Liver (tissue), 9 donors: ENCODE measurements around the gene LAMTOR1. TPM values are rescaled to one million over a fixed set of nuclear protein-coding genes. Genes with fewer than 3 reads are reported as not detected.

Source experiments
- DNase-seq: peaks from one replicate; pipeline ENCODE4 v3.0.0-alpha.2; 2017; ENCODE audit warnings: low spot score
- H3K27ac ChIP-seq, 2 donors: one replicate each; pipeline ENCODE4 v1.7.0; 2013; ENCODE audit warnings: inconsistent platforms in 2 of 2, low read length in 2 of 2, control low read depth in 1 of 2, low read depth in 1 of 2, mild to moderate bottlenecking in 1 of 2
- H3K27me3 ChIP-seq, 4 donors: one replicate each; pipeline versions ENCODE4 v1.6.1 to v1.7.0; 2013; ENCODE audit warnings: low read length in 3 of 4, inconsistent platforms in 1 of 4, mild to moderate bottlenecking in 1 of 4, moderate library complexity in 1 of 4; ENCODE audit not compliant: control insufficient read depth in 4 of 4, insufficient read depth in 4 of 4
- H3K36me3 ChIP-seq, 4 donors: one replicate each; pipeline versions ENCODE4 v1.6.1 to v1.7.0; 2013; ENCODE audit warnings: low read length in 3 of 4, mild to moderate bottlenecking in 3 of 4, low read depth in 1 of 4, moderate library complexity in 1 of 4; ENCODE audit not compliant: control insufficient read depth in 4 of 4, insufficient read depth in 3 of 4
- H3K4me1 ChIP-seq, 4 donors: one replicate each; pipeline versions ENCODE4 v1.6.1 to v1.7.0; 2013; ENCODE audit warnings: low read length in 3 of 4, mild to moderate bottlenecking in 3 of 4, moderate library complexity in 1 of 4; ENCODE audit not compliant: control insufficient read depth in 4 of 4, insufficient read depth in 4 of 4
- H3K4me3 ChIP-seq, 3 donors: one replicate each; pipeline versions ENCODE4 v1.6.1 to v1.7.0; 2013; ENCODE audit warnings: low read length in 3 of 3, control low read depth in 1 of 3, low read depth in 1 of 3, mild to moderate bottlenecking in 1 of 3
- H3K9ac ChIP-seq, 2 donors: one replicate each; pipeline ENCODE4 v1.7.0; 2013; ENCODE audit warnings: low read length in 2 of 2, mild to moderate bottlenecking in 2 of 2, moderate library complexity in 2 of 2, control low read depth in 1 of 2, low read depth in 1 of 2
- H3K9me3 ChIP-seq, 4 donors: one replicate each; pipeline versions ENCODE4 v1.6.1 to v1.7.0; 2013; ENCODE audit warnings: low read length in 3 of 4; ENCODE audit not compliant: control insufficient read depth in 4 of 4
- ATF3 ChIP-seq: IDR thresholded peaks from 2 replicates; pipeline ENCODE4 v1.6.1; 2016; ENCODE audit warnings: antibody characterized with exemption
- EGR1 ChIP-seq, 2 donors: IDR thresholded peaks; 2 replicates each; pipeline ENCODE4 v1.6.1; 2016 to 2018; ENCODE audit warnings: antibody characterized with exemption in 2 of 2, low read depth in 2 of 2
- FOXA1 ChIP-seq: IDR thresholded peaks from 2 replicates; pipeline ENCODE4 v1.6.1; 2016; ENCODE audit warnings: antibody characterized with exemption
- FOXA2 ChIP-seq: IDR thresholded peaks from 2 replicates; pipeline ENCODE4 v1.6.1; 2016; ENCODE audit warnings: antibody characterized with exemption
- GABPA ChIP-seq, 2 donors: IDR thresholded peaks in 1 of 2; conservative IDR thresholded peaks in 1 of 2; 2 replicates each; pipeline ENCODE4 v1.6.1; 2016; ENCODE audit warnings: antibody characterized with exemption in 2 of 2, mild to moderate bottlenecking in 1 of 2, moderate library complexity in 1 of 2
- HNF4A ChIP-seq, 2 donors: conservative IDR thresholded peaks; 2 replicates each; pipeline ENCODE4 v1.6.1; 2016; ENCODE audit warnings: antibody characterized with exemption in 2 of 2, mild to moderate bottlenecking in 2 of 2
- HNF4G ChIP-seq: IDR thresholded peaks from 2 replicates; pipeline ENCODE4 v1.6.1; 2016; ENCODE audit warnings: antibody characterized with exemption
- JUND ChIP-seq, 2 donors: IDR thresholded peaks; 2 replicates each; pipeline ENCODE4 v1.6.1; 2016; ENCODE audit warnings: antibody characterized with exemption in 2 of 2
- RAD21 ChIP-seq, 2 donors: IDR thresholded peaks; 2 replicates each; pipeline ENCODE4 v1.6.1; 2016; ENCODE audit warnings: antibody characterized with exemption in 2 of 2, mild to moderate bottlenecking in 2 of 2
- REST ChIP-seq: IDR thresholded peaks from 2 replicates; pipeline ENCODE4 v1.6.1; 2016; ENCODE audit warnings: antibody characterized with exemption, mild to moderate bottlenecking
- RXRA ChIP-seq, 2 donors: IDR thresholded peaks; 2 replicates each; pipeline ENCODE4 v1.6.1; 2017 to 2018; ENCODE audit warnings: antibody characterized with exemption in 2 of 2, mild to moderate bottlenecking in 1 of 2
- YY1 ChIP-seq: IDR thresholded peaks from 2 replicates; pipeline ENCODE4 v1.6.1; 2016; ENCODE audit warnings: antibody characterized with exemption, mild to moderate bottlenecking
- WGBS: extraction: QIAGEN DNeasy Blood & Tissue Kit; methylation state at CpG from one replicate; pipeline ENCODE4 v1.1.7; 2013; 5-methylcytosine and 5-hydroxymethylcytosine counted together
- polyA plus RNA-seq, 2 donors: library from polyadenylated mRNA; stranded (reverse) in 1 of 2; unstranded in 1 of 2; fragments of 200-250 nt in 1 of 2; fragments of >200 nt in 1 of 2; fragmentation: Nextera tagmentation in 1 of 2; extraction: Ambion mirVana in 1 of 2; gene quantifications; one replicate each; pipeline versions ENCODE4 v1.2.1 to v1.2.3, GENCODE V29; 2013 to 2015
- total RNA-seq, 2 donors: library from RNA; depleted of rRNA; stranded (reverse); fragments of >200 nt; gene quantifications; one replicate each; pipeline ENCODE4 v1.2.3, GENCODE V29; 2014
- TF ChIP-seq, protein P1 (sequence below): IDR thresholded peaks from 2 replicates; pipeline ENCODE4 v1.6.1; 2016; ENCODE audit warnings: antibody characterized with exemption
- TF ChIP-seq, protein P2 (sequence below): IDR thresholded peaks from 2 replicates; pipeline ENCODE4 v1.6.1; 2016; ENCODE audit warnings: antibody characterized with exemption
- TF ChIP-seq, protein P3 (sequence below): fragments of 150-350 bp; IDR thresholded peaks from 2 replicates; pipeline ENCODE4 v1.5.1; 2017; ENCODE audit warnings: improper control_type of control experiment, low read depth, low read length; ENCODE audit not compliant: missing input control
- donor health status: healthy.
- donor health status: healthy.
- donor health status: healthy.
- donor health status: healthy.
- donor health status: healthy.

LAMTOR1 gene
- total and polyA plus RNA-seq, 4 donors, result 30.5 to 74.0 (median 58.6) TPM

- Histone ChIP-seq H3K9ac (no peak overlapping the region), H3K9me3 (no peaks in the 10 kb centered on the region), H3K4me3 (no peak overlapping the region), H3K36me3 (peaks cover 0 to 19% (median 0%) of the 10 kb centered on the region in 4 donors), H3K27me3 (no peaks in the 10 kb centered on the region), H3K4me1 (peaks cover 0 to 7% (median 2%) of the 10 kb centered on the region in 4 donors), H3K27ac (no peak overlapping the region)
- TF ChIP-seq, protein P1, sequence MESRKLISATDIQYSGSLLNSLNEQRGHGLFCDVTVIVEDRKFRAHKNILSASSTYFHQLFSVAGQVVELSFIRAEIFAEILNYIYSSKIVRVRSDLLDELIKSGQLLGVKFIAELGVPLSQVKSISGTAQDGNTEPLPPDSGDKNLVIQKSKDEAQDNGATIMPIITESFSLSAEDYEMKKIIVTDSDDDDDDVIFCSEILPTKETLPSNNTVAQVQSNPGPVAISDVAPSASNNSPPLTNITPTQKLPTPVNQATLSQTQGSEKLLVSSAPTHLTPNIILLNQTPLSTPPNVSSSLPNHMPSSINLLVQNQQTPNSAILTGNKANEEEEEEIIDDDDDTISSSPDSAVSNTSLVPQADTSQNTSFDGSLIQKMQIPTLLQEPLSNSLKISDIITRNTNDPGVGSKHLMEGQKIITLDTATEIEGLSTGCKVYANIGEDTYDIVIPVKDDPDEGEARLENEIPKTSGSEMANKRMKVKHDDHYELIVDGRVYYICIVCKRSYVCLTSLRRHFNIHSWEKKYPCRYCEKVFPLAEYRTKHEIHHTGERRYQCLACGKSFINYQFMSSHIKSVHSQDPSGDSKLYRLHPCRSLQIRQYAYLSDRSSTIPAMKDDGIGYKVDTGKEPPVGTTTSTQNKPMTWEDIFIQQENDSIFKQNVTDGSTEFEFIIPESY, result no peak
- no peak for TF ChIP-seq FOXA1
- TF ChIP-seq HNF4A (conservative IDR thresholded peaks at IDR 0.05), result no peak
- TF ChIP-seq, protein P2, sequence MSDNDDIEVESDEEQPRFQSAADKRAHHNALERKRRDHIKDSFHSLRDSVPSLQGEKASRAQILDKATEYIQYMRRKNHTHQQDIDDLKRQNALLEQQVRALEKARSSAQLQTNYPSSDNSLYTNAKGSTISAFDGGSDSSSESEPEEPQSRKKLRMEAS, result no peak
- TF ChIP-seq GABPA (IDR thresholded peaks at IDR 0.05 in 1 of 2, conservative IDR thresholded peaks at IDR 0.05 in 1 of 2), result no peak
- no peak for TF ChIP-seq YY1
- TF ChIP-seq FOXA2, result no peak
- no peak for TF ChIP-seq JUND (IDR thresholded peaks at IDR 0.05)
- TF ChIP-seq EGR1 (IDR thresholded peaks at IDR 0.05; ENCODE audit: low read depth in 2 of 2), result no peak
- no peak for TF ChIP-seq ATF3
- TF ChIP-seq, protein P3, sequence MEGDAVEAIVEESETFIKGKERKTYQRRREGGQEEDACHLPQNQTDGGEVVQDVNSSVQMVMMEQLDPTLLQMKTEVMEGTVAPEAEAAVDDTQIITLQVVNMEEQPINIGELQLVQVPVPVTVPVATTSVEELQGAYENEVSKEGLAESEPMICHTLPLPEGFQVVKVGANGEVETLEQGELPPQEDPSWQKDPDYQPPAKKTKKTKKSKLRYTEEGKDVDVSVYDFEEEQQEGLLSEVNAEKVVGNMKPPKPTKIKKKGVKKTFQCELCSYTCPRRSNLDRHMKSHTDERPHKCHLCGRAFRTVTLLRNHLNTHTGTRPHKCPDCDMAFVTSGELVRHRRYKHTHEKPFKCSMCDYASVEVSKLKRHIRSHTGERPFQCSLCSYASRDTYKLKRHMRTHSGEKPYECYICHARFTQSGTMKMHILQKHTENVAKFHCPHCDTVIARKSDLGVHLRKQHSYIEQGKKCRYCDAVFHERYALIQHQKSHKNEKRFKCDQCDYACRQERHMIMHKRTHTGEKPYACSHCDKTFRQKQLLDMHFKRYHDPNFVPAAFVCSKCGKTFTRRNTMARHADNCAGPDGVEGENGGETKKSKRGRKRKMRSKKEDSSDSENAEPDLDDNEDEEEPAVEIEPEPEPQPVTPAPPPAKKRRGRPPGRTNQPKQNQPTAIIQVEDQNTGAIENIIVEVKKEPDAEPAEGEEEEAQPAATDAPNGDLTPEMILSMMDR, result no peak
- TF ChIP-seq HNF4G, result no peak
- no peak for TF ChIP-seq RXRA (IDR thresholded peaks at IDR 0.05)
- WGBS, result 86% methylated on average over 4 of the region's 4 CpGs
- DNase-seq, result no peak
These were observed 14.9 kb downstream of the LAMTOR1 start for GRCh38 chr11:72088076-72088808.

- peaks cover 0 to 19% (median 0%) of the 10 kb centered on the region in 4 donors for H3K36me3 ChIP-seq
- H3K9ac ChIP-seq, result no peak overlapping the region
- no peaks in the 10 kb centered on the region for H3K9me3 ChIP-seq
- 95% methylated on average over 3 of the region's 3 CpGs for WGBS
- H3K4me3 ChIP-seq, result no peak overlapping the region
- H3K27me3 ChIP-seq, result no peaks in the 10 kb centered on the region
- TF ChIP-seq RAD21 (IDR thresholded peaks at IDR 0.05) (no peak), REST (no peak), YY1 (no peak), HNF4A (conservative IDR thresholded peaks at IDR 0.05) (no peak)
- peaks cover 0 to 6% (median 2%) of the 10 kb centered on the region in 4 donors for H3K4me1 ChIP-seq
- DNase-seq, result no peak
- no peak overlapping the region for H3K27ac ChIP-seq
These were observed 17.3 kb downstream of the LAMTOR1 start for GRCh38 chr11:72085621-72086351.
